Mucosa of descending colon (tissue), 3 donors: Measurements from ENCODE around the gene PLCD1. TPM values are rescaled to one million over a fixed set of nuclear protein-coding genes. Genes with fewer than 3 reads are reported as not detected.
A peak's percentile ranks its signal among the peaks of the same experiment; 100 is the strongest.

ENCODE experiments used
- ATAC-seq: fragments of 200-7000 bp; cut with Tn5 transposase; one replicate; pipeline ENCODE4 v1.9.1; 2020; ENCODE audit warnings: mild to moderate bottlenecking, moderate library complexity
- DNase-seq, 3 donors: peaks; one replicate each; pipeline ENCODE4 v3.0.0-alpha.2; 2020
- H3K36me3 ChIP-seq: fragments of 200-600 bp; one replicate; pipeline ENCODE4 v1.8.0; 2021; ENCODE audit warnings: low read depth, mild to moderate bottlenecking
- H3K4me1 ChIP-seq: fragments of 200-600 bp; one replicate; pipeline ENCODE4 v1.8.0; 2021; ENCODE audit warnings: low read depth, mild to moderate bottlenecking
- H3K4me3 ChIP-seq: fragments of 200-600 bp; one replicate; pipeline ENCODE4 v1.8.0; 2021; ENCODE audit warnings: mild to moderate bottlenecking
- H3K9me3 ChIP-seq: fragments of 200-600 bp; one replicate; pipeline ENCODE4 v1.8.0; 2021; ENCODE audit warnings: mild to moderate bottlenecking
- intact Hi-C, 2 donors: fragments of 100-400 bp; cut with DNase I in 1 of 2; cut with micrococcal nuclease in 1 of 2; formaldehyde crosslinking; loops; one replicate each; pipeline versions ENCODE4 v1.11.0 to v1.11.1; 2022; cut with DNase I, micrococcal nuclease
- total RNA-seq, 3 donors: library from RNA; stranded (reverse); fragmentation: NEBNext Ultra II Directional in 2 of 3; extraction: Animal tissue kit (Norgen Biotek cat#: 25700) in 2 of 3; gene quantifications; one replicate each; pipeline versions ENCODE4 v1.2.1 to v1.2.4, GENCODE V29; 2021 to 2023
- TF ChIP-seq, protein P1 (sequence below): fragments of 200-600 bp; IDR thresholded peaks from one replicate; pipeline ENCODE4 v1.8.0; 2022; ENCODE audit warnings: antibody characterized with exemption, mild to moderate bottlenecking
- donor health status: DM: no; HTN: no; CAD: no; lungs with moderate emphysema.
- donor health status: DM: no; HTN: no; CAD: no.
- donor health status: DM: no; HTN: yes; CAD: no.

Gene PLCD1
- total RNA-seq, 3 donors from 2014 or later: 38.2 to 113 (median 66.5) TPM

DNA sequence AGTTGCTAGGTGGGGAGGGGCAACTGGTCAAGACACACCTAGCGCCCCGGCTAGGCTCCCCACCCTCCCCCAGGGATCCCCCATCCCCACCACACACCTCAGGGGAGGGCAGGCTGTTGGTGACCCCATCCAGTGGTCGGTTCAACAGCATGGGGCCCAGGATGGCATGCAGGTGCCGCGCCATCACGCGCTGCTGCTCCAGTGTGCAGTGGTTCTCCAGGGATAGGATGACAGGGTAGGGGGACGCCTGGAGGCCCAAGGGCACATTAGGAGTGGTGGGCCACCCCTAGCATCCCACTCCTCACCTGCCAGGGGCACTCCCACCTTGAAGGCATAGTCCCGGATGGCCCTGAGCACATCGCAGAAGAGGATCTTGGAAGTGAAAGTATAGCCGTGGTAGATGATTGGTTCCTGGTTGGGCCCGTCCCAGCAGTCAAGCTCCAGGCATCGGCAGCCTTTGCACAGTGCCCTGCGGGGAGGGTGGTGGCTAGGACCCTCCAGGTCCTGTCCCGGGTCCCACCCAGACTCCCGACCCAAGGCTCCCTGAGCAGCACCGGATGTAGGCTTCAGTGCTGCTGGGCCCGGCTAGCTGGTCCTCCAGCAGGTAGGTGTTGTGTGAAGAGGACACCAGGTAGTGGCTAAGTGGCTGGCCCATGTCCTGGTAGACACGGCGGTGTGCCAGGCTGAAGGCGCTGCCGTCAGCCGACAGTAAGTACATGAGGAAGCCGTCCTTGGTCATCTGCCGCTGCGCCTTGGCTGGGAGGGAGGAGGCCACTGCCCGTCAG lies 19.4 kb downstream of the PLCD1 start:
- ATAC-seq: peak; percentile 2
- TF ChIP-seq, protein P1, sequence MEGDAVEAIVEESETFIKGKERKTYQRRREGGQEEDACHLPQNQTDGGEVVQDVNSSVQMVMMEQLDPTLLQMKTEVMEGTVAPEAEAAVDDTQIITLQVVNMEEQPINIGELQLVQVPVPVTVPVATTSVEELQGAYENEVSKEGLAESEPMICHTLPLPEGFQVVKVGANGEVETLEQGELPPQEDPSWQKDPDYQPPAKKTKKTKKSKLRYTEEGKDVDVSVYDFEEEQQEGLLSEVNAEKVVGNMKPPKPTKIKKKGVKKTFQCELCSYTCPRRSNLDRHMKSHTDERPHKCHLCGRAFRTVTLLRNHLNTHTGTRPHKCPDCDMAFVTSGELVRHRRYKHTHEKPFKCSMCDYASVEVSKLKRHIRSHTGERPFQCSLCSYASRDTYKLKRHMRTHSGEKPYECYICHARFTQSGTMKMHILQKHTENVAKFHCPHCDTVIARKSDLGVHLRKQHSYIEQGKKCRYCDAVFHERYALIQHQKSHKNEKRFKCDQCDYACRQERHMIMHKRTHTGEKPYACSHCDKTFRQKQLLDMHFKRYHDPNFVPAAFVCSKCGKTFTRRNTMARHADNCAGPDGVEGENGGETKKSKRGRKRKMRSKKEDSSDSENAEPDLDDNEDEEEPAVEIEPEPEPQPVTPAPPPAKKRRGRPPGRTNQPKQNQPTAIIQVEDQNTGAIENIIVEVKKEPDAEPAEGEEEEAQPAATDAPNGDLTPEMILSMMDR: no peak
- intact Hi-C loops: no loop called here
- Histone ChIP-seq H3K36me3 (no peaks in the 10 kb centered on the region), H3K9me3 (no peaks in the 10 kb centered on the region), H3K4me3 (no peak overlapping the region), H3K4me1 (peaks cover 24% of the 10 kb centered on the region)
- DNase-seq: peak in 2 of 3 donors; percentile 35 to 52

- intact Hi-C loops: no loop called here
- no peaks in the 10 kb centered on the region for H3K36me3 ChIP-seq
- no peak for ATAC-seq
Measured at GRCh38 chr3:38008971-38009580, 20.4 kb downstream of the PLCD1 start.

DNA sequence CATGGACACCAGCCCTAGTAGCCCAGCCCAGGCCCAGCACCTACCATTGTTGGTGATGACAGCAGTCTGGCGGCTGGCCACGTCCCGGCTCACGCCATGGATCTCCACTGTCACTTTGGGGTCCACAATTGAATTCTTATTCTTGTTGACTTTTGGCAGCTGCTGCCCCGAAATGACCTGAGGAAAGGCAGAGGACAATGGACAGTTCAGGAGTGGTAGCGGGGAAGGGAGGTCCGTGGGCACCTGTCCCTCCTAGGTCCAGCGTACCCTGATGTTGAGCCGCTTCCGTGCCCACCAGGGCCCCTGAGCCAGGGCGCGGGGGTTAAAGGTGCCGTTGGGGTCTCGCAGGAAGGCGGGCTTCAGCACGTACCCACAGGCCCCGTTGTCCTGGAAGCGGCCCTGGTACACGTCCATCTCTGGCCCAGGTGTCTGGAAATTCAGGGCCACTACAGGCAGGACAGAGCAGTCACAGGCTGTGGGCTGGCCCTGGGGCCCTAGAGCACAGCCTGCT lies 21.2 kb downstream of the PLCD1 start:
- peak in 2 of 3 donors; percentile 36 to 45 for DNase-seq
- Histone ChIP-seq H3K4me1 (peaks cover 28% of the 10 kb centered on the region), H3K9me3 (no peaks in the 10 kb centered on the region), H3K4me3 (no peak overlapping the region), H3K36me3 (no peaks in the 10 kb centered on the region)
- ATAC-seq: no peak
- intact Hi-C loops: no loop called here
- TF ChIP-seq, protein P1: no peak

More at GRCh38 chr3:38008971-38009580, 20.4 kb downstream of the PLCD1 start:
- peak in 2 of 3 donors; percentile 30 to 36 for DNase-seq
- no peaks in the 10 kb centered on the region for H3K9me3 ChIP-seq
- no peak overlapping the region for H3K4me3 ChIP-seq
- TF ChIP-seq, protein P1: no peak
- peaks cover 28% of the 10 kb centered on the region for H3K4me1 ChIP-seq

DNA sequence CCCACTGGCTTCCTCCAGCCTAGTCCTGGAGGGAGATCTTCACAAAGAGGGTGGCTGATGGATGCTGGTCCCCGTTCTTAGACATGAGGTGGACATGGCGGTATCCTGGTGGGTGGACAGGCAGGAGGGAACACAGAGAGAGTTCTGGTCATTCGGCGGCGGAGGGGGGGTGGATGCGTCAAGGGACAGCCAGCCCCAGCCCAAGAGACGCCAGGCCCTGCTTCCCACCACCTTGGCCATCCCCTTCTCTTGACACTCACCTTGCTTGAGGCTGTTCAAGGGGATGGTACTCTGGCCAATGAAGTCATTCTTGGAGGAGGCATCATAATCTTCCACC lies 21.7 kb downstream of the PLCD1 start:
- H3K4me1 ChIP-seq: peaks cover 27% of the 10 kb centered on the region
- ATAC-seq (no peak), DNase-seq (peak in 2 of 3 donors; percentile 41 to 46)
- H3K9me3 ChIP-seq: no peaks in the 10 kb centered on the region
- no peaks in the 10 kb centered on the region for H3K36me3 ChIP-seq
- intact Hi-C loops: no loop called here
- H3K4me3 ChIP-seq: no peak overlapping the region
- TF ChIP-seq, protein P1: no peak

- ATAC-seq: no peak
- TF ChIP-seq, protein P1: no peak
- peak in 2 of 3 donors; percentile 43 to 57 for DNase-seq
- H3K4me1 ChIP-seq: peaks cover 30% of the 10 kb centered on the region
- no peaks in the 10 kb centered on the region for H3K9me3 ChIP-seq
- H3K36me3 ChIP-seq: no peaks in the 10 kb centered on the region
- intact Hi-C loops: no loop called here
- no peak overlapping the region for H3K4me3 ChIP-seq
Measured at GRCh38 chr3:38006445-38006995, 22.9 kb downstream of the PLCD1 start.
